HG03575 (cell line): ENCODE data around the gene UCMA.
"Not testable (repeated sequence)": the region's sequence is repeated elsewhere in the genome, so short reads cannot be mapped to it uniquely, and the experiment has no call there.

Experiments used
- ATAC-seq: cut with Tn5 transposase; IDR thresholded peaks from one replicate; pipeline ENCODE4 v1.9.1; 2021; ENCODE audit not compliant: unreplicated experiment, insufficient number of reproducible peaks, low FRiP score; ENCODE audit errors: extremely low read depth

UCMA gene

GRCh38 chr10:13234172-13234571 is at the start of gene UCMA:
UCMA (minus strand) TSS chr10:13234374; CDS start chr10:13234258, 116 bp downstream.
- ATAC-seq = no peak

DNA sequence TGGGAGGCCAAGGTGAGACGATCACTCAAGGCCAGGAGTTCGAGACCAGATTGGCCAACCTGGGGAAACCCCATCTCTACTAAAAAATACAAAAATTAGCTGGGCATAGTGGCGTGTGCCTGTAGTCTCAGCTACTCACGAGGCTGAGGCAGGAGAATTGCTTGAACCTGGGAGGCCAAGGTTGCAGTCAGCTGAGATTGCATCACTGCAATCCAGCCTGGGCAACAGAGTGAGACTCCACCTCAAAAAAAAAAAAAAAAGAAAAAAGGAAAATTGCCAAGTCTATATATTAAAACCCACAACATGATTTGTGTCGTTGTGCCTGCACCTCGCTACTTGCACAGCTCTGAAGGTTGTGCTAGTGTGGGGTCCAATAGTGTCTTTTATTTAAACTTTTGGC is 48.2 kb upstream of the UCMA start:
- ATAC-seq = not testable (repeated sequence)

- ATAC-seq = no peak
Measured at GRCh38 chr10:13276749-13277365, 42.7 kb upstream of the UCMA start.

- ATAC-seq = not testable (repeated sequence)
Measured at GRCh38 chr10:13276146-13276545, 42.0 kb upstream of the UCMA start.

- ATAC-seq = no peak
Measured at GRCh38 chr10:13272164-13272571, 38.0 kb upstream of the UCMA start.

- ATAC-seq = no peak
Measured at GRCh38 chr10:13271552-13272163, 37.5 kb upstream of the UCMA start.

- ATAC-seq = no peak
Measured at GRCh38 chr10:13270877-13271551, 36.8 kb upstream of the UCMA start.

GRCh38 chr10:13268841-13269240 is 34.7 kb upstream of the UCMA start:
- ATAC-seq = no peak

DNA sequence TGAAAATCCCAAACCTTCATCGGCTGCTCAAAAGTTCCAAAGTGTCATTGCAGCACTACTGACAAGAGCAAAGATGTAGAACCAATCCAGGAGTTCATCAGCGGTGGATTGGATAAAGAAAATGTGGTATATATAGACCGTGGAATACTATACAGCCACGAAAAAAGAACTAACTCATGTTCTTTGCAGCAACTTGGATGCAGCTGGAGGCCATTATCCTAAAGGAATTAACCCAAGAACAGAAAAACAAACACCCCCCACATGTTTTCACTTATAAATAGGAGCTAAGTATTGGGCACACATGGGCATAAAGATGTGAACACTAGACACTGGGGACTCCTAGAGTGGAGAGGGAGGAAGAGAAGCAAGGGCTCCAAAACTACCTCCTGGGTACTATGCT is 34.1 kb upstream of the UCMA start:
- no peak for ATAC-seq

- ATAC-seq = no peak
Measured at GRCh38 chr10:13263591-13263990, 29.4 kb upstream of the UCMA start.

DNA sequence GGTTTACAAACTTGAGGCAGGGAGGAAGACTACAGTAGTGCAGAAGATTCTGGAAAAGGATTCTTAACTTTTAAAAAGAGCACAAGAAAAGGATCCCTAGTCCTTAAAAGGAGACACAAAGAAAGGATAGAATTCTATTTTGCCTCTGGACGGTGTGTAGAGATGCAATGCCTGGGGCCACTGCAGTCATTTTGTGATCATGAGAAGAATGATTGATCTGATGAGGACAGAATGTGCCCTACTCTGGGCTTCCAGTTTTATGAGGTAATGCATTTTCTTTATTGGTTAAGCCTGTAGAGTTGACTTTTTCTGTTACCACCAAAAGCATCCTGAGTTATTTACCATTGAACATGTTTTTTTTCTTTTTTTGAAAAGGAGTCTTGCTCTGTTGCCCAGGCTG is 28.3 kb upstream of the UCMA start:
- ATAC-seq = no peak

GRCh38 chr10:13257621-13258140 is 23.5 kb upstream of the UCMA start:
- no peak for ATAC-seq

DNA sequence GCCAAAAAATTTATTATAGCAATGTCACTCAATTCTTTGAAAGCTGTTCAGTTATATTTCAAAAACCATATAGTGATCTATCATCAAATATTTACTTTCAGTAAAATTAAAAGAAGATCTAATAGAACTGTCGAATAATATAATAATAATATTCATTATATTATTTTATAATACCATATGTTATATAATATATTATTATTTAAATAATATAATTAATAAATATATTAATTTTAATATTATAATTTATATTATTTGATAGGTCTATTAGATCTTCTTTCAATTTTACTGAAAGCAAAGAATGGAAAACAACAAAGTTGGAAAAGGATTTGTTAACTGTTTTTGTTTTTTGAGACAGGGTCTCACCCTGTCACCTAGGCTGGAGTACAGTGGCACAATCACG is 22.5 kb upstream of the UCMA start:
- no peak for ATAC-seq

GRCh38 chr10:13253726-13254125 is 19.6 kb upstream of the UCMA start:
- ATAC-seq = no peak

- no peak for ATAC-seq
Measured at GRCh38 chr10:13247784-13248183, 13.6 kb upstream of the UCMA start.

- no peak for ATAC-seq
Measured at GRCh38 chr10:13247246-13247645, 13.1 kb upstream of the UCMA start.

DNA sequence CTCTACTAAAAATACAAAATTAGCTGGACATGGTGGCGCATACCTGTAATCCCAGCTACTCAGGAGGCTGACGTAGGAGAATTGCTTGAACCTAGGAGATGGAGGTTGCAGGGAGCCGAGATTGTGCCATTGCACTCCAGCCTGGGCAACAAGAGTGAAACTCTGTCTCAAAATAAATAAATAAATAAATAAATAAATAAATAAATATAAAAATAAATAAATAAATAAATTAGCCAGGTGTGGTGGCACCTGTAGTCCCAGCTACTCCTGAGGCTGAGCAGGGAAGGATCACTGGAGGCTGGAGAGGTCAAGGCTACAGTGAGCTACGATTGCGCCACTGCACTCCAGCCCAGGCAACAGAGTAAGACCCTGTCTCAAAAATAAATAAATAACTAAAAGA is 8.1 kb upstream of the UCMA start:
- not testable (repeated sequence) for ATAC-seq

DNA sequence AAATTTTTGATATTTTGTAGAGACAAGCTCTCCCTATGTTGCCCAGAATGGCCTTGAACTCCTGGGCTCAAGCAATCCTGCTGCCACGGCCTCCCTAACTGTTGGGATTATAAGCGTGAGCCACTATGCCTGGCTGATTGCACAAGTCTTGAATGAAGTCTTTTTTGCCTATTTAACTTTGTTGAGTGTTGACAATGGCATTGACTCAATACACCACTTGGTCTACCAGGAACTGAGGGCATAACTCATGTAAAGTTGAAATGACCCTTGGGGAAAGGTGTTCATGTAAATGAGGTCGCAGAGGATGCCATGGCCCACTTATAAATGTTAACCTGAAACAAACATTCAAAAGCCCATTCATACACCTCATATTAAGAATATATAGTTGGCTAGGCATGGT is 7.4 kb upstream of the UCMA start:
- ATAC-seq = no peak

DNA sequence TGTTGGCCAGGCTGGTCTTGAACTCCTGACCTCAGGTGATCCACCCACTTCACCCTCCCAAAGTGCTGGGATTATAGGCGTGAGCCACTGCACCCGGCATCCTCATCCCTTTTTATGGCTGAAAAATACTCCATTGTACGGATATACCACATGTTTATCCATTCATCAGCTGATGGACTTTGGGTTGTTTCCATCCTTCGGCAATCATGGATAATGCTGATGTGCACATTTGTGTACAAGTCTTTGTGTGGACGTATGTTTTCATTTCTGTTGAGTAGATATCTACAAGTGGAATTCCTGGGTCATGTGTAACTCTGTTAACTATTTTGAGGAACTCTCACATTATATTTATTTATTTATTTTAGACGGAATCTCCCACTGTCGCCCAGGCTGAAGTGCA is 5.7 kb upstream of the UCMA start:
- no peak for ATAC-seq
